Measurements from ENCODE around the gene AASDHPPT.
"Not testable (repeated sequence)": the region's sequence is repeated elsewhere in the genome, so short reads cannot be mapped to it uniquely, and the experiment has no call there.

The AASDHPPT gene, protein sequence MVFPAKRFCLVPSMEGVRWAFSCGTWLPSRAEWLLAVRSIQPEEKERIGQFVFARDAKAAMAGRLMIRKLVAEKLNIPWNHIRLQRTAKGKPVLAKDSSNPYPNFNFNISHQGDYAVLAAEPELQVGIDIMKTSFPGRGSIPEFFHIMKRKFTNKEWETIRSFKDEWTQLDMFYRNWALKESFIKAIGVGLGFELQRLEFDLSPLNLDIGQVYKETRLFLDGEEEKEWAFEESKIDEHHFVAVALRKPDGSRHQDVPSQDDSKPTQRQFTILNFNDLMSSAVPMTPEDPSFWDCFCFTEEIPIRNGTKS

DNA sequence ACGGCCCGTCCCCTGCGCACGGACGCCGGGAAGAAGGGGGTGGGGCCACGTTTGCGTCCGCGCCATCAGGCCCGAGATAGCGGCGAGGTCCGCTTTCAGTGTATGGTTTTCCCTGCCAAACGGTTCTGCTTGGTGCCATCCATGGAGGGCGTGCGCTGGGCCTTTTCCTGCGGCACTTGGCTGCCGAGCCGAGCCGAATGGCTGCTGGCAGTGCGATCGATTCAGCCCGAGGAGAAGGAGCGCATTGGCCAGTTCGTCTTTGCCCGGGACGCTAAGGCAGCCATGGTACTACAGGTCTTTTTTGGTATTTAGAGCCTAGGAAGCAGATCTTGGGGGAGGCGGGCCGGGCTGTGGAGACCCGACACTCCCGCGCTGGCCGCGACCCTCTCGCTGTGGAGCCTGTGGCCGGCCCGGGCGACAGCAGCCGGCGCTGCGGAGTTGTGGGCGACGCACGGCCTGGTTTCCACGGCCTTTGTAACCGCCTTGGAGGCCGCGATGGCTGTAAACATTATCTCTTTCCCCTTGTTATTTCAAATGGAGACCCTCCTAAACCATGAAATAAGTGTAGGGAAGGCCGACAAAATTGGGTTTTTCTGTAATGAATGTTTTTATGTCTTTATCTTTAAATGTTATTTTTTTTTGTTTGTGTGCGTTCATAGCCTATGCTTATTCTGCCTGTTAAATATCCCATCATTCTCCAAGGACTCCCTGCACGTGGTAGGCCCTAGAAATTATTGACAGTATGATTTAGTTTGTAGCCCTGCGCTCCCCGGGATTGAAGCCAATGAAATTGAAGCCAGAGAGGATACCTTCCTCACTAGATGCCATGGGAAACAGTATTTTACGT is at the start of gene AASDHPPT:
TSS of gene AASDHPPT (plus strand) at position 54 of the 847 bp plus-strand sequence. CDS start at position 103, 49 bp downstream.
- DNase-seq, result peak; percentile 36

DNA sequence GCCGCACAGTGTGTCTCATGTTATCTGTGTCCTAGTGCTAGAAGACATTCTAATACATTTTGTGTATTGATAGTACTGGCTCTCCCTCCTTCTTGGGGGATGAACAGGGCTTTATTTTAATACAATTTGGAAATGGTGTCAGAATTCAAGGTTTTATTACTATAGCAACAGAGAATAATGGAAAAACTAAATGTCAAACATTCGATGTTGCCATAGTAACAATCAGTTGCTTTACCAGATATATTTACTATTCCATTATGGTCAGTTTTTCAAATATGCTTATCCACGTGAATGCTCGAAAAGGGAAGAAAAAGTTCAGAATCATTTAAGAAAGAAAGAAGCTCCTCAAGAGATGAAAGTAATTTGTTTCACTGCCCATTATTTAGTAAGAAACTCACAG is 46.9 kb upstream of the AASDHPPT start:
- DNase-seq, result no peak

DNA sequence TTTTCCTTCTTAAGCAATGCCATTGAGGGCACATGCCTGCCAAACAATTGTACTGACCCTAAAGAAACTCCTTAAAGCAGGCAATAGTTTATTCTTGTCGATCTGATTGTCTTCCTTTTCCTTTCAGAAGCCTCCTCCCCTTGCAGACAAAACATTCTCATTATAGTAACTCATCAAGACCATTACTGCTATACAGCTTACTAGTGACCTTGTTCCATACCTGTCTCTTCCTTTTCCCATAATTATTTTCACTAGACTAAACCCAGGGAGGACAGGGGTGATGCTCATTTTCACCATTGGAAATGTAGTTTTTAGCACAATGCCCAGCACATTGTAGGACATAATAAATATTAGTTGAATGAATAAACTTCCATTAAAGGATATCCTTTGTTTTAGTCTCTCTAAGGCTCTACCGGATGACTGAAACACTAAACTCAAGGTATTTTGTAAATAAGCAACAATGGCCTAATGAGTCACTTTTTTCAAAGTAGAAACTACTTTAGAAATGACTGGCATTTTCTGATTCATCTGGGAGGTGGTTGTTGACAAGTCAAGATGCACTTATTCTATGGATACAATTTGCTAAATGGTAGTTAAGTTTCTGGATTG is 46.2 kb upstream of the AASDHPPT start:
- DNase-seq, result no peak

DNA sequence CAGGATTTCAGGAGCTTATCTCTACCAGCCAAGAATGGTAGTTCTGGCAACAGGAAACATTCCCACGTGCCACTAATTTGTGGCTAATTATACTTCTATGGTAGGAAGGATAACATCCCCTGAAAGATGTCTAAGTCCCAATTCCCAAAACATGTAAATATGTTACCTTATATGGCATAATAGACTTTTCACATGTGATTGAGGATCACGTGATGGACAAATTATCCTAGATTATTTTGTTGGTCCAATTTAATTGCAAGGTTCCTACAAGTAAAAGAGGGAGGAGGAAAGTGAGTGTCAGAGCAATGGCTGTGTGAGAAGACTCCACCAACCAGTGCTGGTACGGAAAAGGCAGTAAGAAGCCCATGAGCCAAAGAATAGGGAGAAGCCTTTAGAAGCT is 45.5 kb upstream of the AASDHPPT start:
- DNase-seq, result no peak

DNA sequence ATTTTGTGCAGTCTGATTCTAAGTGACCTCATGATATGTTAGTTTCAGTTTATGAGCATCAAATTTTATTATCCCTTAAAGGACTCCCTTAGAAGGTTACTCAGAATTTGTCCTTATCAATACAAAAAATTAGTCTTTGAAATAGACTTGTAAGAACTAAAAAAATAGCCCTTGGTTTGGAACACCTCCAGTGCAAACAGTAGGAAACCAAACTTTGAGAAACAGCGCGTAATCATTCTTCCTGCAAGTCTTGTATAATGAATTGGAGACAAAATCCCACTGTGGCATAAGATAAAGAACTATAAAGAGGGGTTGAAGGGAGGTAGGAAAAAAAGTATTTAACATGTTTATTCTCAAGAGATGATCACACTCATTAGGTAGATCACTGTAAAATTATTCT is 44.6 kb upstream of the AASDHPPT start:
- DNase-seq, result no peak

DNA sequence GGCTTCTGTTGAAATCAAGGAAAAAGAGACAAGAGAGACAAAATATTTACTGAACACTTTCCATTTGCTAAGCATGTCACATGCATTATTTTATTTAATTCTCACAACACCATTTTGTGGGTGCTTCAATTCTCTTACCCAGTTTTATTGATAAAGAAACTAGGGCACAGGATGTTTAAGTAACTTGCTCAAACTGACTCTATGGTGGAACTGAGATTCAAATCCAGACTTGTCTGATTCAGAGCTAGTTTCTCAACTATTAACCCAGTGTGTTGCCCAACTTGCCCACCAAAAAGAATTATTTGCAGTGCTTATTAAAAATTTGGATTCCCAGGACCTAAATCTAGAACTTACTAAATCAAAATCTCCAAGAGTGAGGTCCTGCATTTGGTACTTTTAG is 33.9 kb upstream of the AASDHPPT start:
- no peak for DNase-seq

DNA sequence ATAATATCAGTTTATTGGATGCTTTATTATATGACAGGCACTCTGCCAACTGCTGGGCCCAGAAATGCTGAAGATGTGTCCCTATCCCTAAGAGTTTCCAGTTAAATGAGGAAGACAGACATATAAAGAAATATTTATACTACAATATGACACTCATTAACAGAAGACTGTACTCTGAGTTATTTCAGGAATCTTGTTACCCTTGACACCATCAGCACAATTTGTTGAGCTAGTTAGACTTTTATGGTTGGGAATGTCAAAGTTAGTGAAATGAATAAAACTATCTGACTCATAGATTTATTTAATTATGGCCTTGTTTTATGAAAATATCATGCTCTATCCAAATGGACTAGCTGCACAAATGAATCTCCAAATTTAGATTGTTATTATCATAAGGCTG is 29.8 kb upstream of the AASDHPPT start:
- no peak for DNase-seq

DNA sequence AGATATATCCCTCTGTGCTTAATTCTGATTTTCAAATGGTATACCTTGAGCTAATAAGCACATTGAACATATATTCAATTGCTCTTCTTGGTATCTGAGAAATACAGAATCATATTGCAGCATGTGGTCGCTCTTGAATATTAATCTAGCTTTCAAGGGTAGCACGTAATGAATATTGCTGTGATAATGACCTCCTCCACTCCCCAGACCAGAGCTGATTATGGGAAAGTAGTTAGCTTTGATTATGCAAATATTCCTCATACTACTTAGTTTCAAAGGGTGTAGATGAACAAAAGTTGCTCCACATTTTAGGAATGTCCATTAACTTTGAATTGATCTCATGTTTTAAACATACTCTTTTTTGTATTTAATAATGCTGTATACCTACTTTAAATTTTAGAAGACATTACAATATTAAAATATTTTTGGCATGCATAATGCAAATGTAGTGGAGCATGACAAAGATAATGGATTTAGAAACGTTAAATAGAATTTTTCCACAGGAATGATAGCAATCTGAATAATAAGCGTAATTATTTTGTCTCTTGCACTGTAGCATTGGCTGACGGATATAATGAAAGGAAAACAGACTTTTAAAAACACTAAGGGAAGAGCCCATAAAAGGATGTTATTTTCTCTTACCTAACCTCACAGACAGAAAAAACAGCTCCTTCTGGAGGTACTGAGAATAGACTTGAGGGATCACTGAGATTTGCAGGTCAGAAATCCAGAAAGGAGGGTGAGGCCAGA is 27.6 kb upstream of the AASDHPPT start:
- DNase-seq, result no peak

DNA sequence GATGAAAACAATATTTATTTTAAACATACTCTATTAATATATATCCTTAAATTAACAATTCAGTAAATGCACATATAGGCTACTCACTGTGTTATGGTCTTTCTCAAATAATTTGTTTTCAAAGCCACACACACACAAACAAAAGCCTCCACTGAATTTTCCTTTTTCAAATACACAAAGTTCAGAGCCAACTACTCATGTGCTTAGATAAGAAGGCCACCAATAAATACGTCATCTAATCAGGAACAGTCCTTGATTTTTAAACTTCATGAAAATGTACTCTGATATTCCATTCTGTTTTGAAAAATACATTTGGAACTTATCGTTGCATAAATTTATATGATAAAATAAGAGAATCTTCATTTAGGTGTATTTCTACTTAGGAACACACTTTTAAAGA is 26.4 kb upstream of the AASDHPPT start:
- no peak for DNase-seq

DNA sequence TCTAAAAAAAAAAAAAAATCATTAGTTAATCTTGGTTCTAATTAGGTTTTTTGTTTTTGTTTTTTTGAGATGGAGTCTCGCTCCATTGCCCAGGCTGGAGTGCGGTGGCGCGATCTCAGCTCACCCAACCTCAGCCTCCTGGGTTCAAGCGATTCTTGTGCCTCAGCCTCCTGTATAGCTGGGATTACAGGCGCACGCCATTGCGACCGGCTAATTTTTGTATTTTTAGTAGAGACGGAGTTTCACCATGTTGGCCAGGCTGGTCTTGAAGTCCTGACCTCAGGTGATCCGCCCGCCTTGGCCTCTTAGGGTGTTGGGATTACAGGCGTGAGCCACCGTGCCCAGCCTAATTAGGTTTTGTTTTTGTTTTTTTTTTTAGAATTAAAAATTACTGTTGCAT is 19.1 kb upstream of the AASDHPPT start:
- DNase-seq, result not testable (repeated sequence)

DNA sequence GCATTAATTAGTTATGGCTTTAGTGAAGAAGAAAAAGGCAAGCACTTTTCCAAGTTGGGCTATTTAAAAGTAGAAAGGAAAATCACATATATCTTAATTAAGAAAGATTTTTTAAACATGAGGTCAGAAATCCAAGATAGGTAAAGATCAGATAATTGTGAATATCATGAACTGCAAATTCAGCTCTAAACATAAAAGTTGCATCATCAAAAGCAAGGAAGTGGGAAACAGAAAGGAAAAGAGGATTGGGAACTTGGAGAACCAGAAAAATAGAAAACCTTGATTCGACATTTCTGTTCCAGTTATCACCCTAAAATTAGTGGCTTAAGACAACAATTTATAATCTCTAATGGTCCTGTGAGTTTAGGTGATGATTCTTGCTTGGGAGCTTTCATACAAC is 17.8 kb upstream of the AASDHPPT start:
- DNase-seq, result no peak

DNA sequence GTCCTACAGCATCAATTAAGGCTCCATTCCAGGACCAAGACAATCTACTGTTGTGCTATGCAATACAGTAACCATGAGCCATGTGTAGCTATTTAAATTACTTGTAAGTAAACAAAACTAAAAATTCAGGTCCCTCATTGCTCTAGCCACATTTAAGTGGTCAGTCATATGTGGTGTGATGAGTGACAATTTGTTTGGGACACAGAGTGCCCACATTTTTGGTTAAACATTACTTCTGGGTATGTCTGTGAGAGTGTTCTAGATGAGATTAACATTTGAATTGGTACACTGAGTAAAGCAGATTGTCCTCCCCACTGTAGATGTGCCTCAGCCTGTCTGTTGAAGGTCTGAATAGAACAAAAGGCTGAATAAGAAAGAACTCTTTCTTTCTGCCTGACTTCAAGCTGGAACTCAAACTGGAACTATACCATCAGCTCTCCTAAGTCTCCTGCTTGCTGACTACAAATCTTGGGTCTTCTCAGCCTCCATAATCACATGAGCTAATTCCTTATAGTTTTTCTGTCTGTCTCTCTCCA is 16.1 kb upstream of the AASDHPPT start:
- DNase-seq, result no peak

DNA sequence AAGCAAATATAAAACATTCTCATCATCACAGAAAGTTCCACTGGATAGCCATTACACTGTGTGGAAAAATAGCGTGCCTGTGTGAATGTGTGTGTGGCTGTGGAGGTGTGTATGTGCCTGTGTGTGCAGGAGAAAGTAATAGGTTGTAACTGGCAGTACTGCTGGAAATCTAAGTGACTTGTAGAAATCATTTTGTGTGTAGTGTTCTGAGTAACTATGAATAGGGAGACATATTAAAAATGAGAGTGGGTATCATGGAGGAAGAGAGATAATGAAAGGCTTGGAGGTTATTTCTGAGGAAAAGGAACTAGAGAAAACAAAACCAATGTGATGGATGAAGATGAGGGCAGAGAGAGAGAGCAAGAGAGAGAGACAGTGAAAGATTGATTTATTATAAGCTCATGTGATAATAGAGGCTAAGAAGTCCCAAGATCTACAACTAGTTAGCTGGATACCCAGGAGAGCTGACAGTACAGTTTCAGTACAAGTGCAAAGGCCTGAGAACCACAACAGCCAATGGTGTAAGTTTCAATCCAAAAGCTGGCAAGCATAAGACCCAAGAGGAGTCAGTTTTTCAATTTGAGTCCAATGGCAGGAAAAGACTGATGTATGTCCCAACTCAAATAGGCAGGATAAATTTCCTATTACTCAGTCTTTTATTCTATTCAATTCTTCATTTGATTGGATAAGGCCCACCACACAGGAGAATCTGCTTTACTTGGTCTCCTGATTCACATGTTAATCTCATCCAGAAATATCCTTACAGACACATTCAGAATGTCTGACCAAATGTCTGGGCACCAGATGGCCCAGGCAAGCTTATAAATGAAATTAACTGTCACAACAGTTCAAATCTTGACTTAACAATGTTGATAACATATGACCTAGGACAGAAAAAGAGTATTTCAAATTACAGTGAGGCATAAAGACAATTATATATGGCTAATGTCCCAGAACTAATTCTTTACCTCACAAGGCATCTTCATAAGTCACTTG is 15.2 kb upstream of the AASDHPPT start:
- no peak for DNase-seq

DNA sequence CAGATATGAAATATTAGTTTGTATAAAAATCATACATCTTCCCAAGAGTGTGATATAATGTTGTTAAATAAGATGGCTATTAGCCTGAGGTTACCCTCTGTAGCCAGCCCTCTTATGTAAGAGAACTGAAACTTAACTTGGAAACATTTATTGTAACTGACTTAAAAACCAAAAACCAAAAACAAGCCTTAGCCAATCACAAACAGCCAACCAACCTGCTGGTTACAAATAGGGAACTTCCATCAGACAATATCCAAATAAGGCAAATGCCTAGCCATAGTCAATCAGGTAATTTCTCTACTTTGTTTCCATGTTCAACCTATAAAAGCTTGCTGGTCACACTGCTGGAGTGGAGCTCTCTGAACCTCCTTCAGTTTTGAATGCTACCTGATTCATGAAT is 14.5 kb upstream of the AASDHPPT start:
- DNase-seq, result no peak

DNA sequence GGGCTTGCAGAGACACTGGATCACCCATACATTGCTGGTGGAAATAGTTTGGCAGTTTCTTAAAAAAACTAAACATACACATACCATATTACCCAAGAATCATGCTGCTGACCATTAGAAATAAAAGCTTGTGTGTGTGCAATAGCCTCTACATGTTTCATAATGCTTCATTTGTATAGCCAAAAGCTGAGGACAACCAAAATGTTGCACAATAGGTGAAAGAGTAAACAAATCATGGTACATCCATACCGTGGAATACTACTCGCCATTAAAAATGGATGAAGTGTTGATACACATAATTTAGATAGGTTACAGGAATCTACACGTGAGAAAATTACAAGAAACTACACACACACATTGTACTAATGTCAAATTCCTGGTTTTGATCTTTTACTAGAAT is 6.9 kb upstream of the AASDHPPT start:
- no peak for DNase-seq

DNA sequence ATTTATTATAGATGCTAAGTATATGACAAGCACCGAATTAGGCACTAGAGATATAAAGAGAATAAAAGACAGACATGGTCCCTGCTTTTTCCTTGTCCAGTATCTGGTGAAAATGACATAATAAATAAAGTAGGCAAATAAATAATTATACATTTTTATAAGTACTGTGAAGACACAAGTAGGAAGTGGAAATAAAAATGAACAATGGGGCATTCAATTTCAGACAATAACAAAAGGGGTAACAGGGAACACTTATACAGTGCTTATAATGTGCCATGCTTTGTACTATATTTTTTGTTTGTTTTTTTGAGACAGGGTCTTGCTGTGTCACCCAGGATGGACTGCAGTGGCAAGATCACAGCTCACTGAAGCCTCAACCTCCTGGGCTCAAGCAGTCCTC is 4.7 kb upstream of the AASDHPPT start:
- DNase-seq, result no peak

DNA sequence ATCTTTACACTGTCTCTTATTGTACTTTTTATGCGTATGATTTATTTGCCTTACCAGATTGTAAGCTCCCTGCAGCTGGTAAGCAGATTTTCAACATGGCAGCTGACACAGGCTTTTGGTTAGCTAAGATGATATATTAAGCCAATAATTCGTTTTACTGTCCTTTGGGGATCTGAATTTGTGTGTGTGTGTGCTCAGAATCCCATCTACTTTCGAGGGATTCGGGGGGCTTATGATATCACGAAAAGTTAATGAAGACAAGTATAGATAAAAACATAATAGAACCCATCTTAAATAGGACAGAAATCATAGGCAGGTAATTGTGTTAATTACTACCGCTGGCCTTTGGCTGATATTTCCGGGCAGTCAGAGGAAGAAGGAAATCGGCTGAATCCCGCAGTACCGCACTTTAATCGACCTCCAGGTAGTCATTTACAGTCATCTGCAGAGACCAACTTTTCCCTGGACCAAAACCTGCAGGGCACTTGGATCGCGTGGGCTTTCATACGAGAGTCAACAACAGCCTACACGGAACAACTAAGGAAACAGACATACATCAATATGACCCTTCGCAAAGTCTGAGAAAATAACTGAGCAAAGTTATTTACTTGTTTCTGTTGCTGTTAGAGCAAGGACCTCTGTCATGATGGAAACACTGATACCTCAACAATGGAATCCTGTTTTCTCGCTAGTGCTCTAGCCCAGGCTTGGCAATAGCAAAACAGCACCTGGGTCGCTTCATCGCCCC is 1.1 kb upstream of the AASDHPPT start:
- DNase-seq, result no peak

DNA sequence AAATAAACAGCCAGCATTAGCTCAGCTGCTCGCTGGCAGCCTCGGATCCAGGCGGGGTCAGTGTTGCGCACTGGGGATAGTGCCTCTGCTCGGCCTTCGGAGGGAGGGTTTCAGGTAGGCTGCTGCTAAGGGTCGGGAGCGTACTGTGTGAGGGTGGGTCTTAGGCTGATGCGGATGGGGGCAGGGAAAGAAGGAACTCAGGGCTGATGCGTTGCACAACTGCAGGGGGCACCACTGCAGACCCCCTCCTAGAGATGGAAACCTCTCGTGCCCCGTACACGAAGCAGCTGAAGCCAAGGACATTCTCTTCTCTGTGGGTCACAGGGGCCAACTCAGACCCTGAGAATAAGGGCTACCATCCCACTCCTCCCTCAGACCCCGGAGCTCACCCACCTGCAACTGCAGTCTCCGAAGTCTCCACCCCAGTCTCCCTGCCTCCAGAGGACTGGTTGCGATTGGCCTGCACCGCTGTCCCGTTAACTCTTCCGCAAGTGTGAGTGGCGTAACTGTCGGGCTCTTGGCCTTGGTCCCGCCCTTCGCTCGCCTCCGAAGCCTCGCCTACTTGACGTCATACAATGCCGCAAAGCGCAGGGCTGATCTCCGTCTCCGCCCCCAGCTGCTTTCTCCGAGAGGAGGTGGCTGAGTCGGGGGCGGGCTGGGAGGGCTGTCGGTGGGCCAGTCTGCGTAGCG is 398 bp upstream of the AASDHPPT start, which contains the start of gene KBTBD3:
TSS of gene KBTBD3 (minus strand) at position 429 of the 690 bp plus-strand sequence. CDS start 18,250 bp downstream, outside the sequence.
- peak; percentile 100 for DNase-seq

DNA sequence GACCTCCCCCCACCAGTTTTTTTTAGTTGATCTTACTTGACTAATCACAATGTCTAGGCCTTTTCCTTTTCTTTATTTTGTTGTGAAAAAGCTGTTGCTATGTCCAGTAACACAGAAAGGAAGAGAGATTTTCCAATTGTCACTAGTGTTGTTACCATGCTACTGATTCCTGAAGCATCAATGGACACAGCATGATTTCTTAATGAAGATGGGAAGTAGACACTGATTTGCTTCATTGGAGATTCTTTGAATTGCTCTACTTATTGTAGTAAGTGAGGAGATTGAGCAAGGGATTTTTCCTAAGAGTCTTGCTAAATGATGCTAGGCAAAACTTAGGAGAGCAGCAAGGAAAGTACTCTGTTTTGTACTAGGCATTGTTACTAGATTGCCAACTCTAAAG is 4.6 kb downstream of the AASDHPPT start:
- no peak for DNase-seq

DNA sequence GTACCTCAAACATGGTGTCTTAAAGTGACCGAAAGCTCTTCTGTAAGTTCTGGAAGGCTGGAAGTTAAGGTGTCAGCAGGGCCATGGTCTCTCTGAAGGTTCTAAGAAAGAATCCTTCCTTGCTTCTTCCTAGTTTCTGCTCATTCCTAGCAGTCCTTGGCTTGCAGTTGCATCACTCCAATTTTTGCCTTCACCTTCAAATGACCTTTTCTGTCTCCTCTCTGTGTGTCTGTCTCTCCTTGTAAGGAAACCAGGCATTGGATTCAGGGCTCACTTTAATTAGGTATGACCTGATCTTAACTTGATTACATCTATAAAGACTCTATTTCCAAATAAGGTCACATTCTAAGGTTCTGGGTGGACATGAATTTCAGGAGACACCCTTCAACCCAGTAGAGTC is 8.7 kb downstream of the AASDHPPT start:
- DNase-seq, result no peak
